ENCODE measurements around the gene SCARF2.

DNA sequence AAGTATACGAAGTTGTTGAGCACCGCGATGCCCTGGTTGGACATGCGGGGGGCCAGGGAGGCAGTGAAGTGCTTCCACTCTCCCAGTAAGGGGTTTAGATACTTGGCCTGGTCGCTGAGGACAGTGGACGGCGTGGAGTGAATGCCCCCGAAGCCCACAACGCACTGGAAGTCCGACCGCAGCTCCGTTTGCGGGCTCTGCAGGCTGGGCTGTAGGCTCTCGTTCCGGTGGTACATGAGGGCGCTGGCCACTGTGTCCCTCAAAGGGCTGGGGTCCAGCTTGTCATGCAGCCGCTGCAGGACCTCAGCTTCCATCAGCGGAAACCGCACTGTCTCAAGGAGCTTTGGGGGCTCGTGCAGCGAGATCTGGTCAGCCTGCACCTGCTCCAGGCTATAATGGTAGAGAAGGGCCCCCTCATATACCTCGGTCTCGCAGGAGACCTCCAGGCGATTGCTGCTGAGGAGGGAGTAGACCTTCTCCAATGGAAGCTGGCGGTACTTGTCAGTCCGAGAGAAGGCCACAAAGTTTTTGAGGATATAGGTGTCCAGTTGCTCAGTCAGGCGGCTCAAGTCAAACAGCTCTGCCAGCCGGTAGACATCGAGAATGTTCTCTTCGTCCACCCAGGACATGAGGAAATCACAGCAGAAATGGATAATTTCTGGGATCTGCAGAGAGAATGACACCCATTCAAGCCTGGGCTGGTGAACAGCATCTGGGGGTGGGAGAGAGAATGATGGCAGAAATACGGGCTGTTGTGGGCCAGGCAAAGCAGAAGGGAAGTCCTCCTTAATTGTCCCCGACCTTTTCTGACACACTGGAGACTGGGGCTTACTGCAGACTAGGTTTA, 27.5 kb upstream of the SCARF2 start:
- TF ChIP-seq, protein P1, sequence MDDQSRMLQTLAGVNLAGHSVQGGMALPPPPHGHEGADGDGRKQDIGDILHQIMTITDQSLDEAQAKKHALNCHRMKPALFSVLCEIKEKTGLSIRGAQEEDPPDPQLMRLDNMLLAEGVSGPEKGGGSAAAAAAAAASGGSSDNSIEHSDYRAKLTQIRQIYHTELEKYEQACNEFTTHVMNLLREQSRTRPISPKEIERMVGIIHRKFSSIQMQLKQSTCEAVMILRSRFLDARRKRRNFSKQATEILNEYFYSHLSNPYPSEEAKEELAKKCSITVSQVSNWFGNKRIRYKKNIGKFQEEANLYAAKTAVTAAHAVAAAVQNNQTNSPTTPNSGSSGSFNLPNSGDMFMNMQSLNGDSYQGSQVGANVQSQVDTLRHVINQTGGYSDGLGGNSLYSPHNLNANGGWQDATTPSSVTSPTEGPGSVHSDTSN (CRISPR knock-in tag; IDR thresholded peaks at IDR 0.05; ENCODE audit: borderline replicate concordance) = no peak
- no peak for TF ChIP-seq DMAP1 (CRISPR knock-in tag; IDR thresholded peaks at IDR 0.05)
- no peak for TF ChIP-seq NFYB (CRISPR knock-in tag; IDR thresholded peaks at IDR 0.05)
- TF ChIP-seq PHB2 (IDR thresholded peaks at IDR 0.05; ENCODE audit: partially characterized antibody) = no peak
- no peak for TF ChIP-seq POLR2A (IDR thresholded peaks at IDR 0.05; ENCODE audit: insufficient read depth in 1 of 2, low read depth in 2 of 2, low read length in 2 of 2)
- TF ChIP-seq HNRNPUL1 (IDR thresholded peaks at IDR 0.05; ENCODE audit: low read depth, low read length) = no peak
- TF ChIP-seq, protein P2, sequence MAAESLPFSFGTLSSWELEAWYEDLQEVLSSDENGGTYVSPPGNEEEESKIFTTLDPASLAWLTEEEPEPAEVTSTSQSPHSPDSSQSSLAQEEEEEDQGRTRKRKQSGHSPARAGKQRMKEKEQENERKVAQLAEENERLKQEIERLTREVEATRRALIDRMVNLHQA (CRISPR knock-in tag; IDR thresholded peaks at IDR 0.05) = no peak
- no peak for TF ChIP-seq KDM5B (CRISPR knock-in tag; IDR thresholded peaks at IDR 0.05; ENCODE audit: borderline replicate concordance)
- no peak for TF ChIP-seq POLR2AphosphoS5 (IDR thresholded peaks at IDR 0.05; ENCODE audit: low read depth, low read length)
- TF ChIP-seq SALL2 (CRISPR knock-in tag; IDR thresholded peaks at IDR 0.05) = no peak
- TF ChIP-seq CTCF (CRISPR knock-in tag; IDR thresholded peaks at IDR 0.05) = no peak

Measured in HepG2 (cell line).